ENCODE results near the gene AGBL4. TPM values are rescaled to one million over a fixed set of nuclear protein-coding genes. Genes with fewer than 3 reads are reported as not detected.
A peak's percentile ranks its signal among the peaks of the same experiment; 100 is the strongest.

AGBL4 gene
- total RNA-seq, 1 donor from 2014 or later = not detected

DNA sequence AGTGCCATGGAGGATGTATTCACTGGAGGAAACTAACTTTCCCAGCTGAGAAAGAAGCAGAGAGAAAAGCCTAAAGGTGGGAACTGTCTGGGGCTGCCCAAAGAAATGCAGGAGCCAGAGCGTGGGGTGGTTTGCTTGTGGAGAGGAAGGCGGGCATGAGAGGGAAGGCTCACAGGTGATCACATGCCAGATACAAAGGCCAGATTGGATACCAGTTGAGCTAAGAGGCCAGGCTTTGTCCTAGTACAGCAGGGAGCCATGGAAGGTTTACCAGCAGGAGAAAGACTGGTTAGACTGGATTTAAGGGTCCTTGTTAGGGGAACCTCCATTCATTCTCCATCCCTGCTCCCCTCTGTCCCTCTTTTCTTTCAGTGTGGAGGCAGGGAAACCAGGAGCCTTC lies 1313.4 kb downstream of the AGBL4 start:
- Histone ChIP-seq H3K27me3 (no peaks in the 10 kb centered on the region), H3K4me1 (no peaks in the 10 kb centered on the region), H3K4me3 (no peak overlapping the region), H3K36me3 (no peaks in the 10 kb centered on the region), H3K27ac (no peak overlapping the region), H3K9me3 (no peaks in the 10 kb centered on the region)
- intact Hi-C loops (cut with DNase I) = no loop called here
- TF ChIP-seq CTCF (IDR thresholded peaks at IDR 0.05) = no peak
- DNase-seq (ENCODE audit: low spot score in 2 of 2) = no peak

GRCh38 chr1:48704736-48705135 lies 1319.0 kb downstream of the AGBL4 start:
- no peak for DNase-seq (ENCODE audit: low spot score in 2 of 2)
- intact Hi-C loops (cut with DNase I) = no loop called here
- Histone ChIP-seq H3K4me1 (no peaks in the 10 kb centered on the region), H3K27me3 (no peaks in the 10 kb centered on the region), H3K36me3 (no peaks in the 10 kb centered on the region), H3K27ac (no peak overlapping the region), H3K9me3 (no peaks in the 10 kb centered on the region), H3K4me3 (no peak overlapping the region)
- TF ChIP-seq CTCF (IDR thresholded peaks at IDR 0.05) = no peak

- Histone ChIP-seq H3K27me3 (no peaks in the 10 kb centered on the region), H3K9me3 (no peaks in the 10 kb centered on the region), H3K27ac (no peak overlapping the region), H3K4me1 (no peaks in the 10 kb centered on the region), H3K4me3 (no peak overlapping the region), H3K36me3 (no peaks in the 10 kb centered on the region)
- DNase-seq (ENCODE audit: low spot score in 2 of 2) = no peak
- TF ChIP-seq CTCF (IDR thresholded peaks at IDR 0.05) = no peak
- intact Hi-C loops (cut with DNase I) = no loop called here
Measured at GRCh38 chr1:48701445-48701844, 1322.3 kb downstream of the AGBL4 start.

GRCh38 chr1:48697066-48697707 lies 1326.6 kb downstream of the AGBL4 start:
- no peaks in the 10 kb centered on the region for H3K9me3 ChIP-seq
- H3K27me3 ChIP-seq = no peaks in the 10 kb centered on the region
- no peaks in the 10 kb centered on the region for H3K4me1 ChIP-seq
- H3K27ac ChIP-seq = no peak overlapping the region
- peak in 1 of 2 donors; percentile 78 for DNase-seq (ENCODE audit: low spot score in 2 of 2)
- peak; percentile 69 to 90 (median 90) for TF ChIP-seq CTCF (IDR thresholded peaks at IDR 0.05)
- intact Hi-C loops (cut with DNase I) = loop anchor here (1.0 to 5.0 kb wide), 2 partner anchors 20 to 120 kb away; no protein-coding TSS in a partner anchor
- H3K36me3 ChIP-seq = no peaks in the 10 kb centered on the region
- H3K4me3 ChIP-seq = no peak overlapping the region

GRCh38 chr1:48695161-48695560 lies 1328.6 kb downstream of the AGBL4 start:
- intact Hi-C loops (cut with DNase I) = loop anchor here (5.0 kb wide), 1 partner anchor 122 kb away; no protein-coding TSS in a partner anchor
- H3K27ac ChIP-seq = no peak overlapping the region
- H3K4me3 ChIP-seq = no peak overlapping the region
- TF ChIP-seq CTCF (IDR thresholded peaks at IDR 0.05) = no peak
- no peaks in the 10 kb centered on the region for H3K27me3 ChIP-seq
- no peak for DNase-seq (ENCODE audit: low spot score in 2 of 2)
- H3K9me3 ChIP-seq = no peaks in the 10 kb centered on the region
- H3K36me3 ChIP-seq = no peaks in the 10 kb centered on the region
- H3K4me1 ChIP-seq = no peaks in the 10 kb centered on the region
